Stimulated activated CD4-positive, alpha-beta T cell treated with anti-CD3 and anti-CD28 coated beads, Interleukin-4, amount 100 ng/mL, for 24 hours (primary cell): ENCODE measurements around the gene LARP1.

ENCODE experiments used
- DNase-seq: peaks from one replicate; pipeline ENCODE4 v3.0.0-alpha.2; 2020

Gene LARP1

GRCh38 chr5:154762700-154763099 is 7.5 kb downstream of the LARP1 start:
- no peak for DNase-seq

- DNase-seq: no peak
These were observed 9.8 kb downstream of the LARP1 start for GRCh38 chr5:154764967-154765366.

GRCh38 chr5:154765396-154765925 is 10.3 kb downstream of the LARP1 start:
- no peak for DNase-seq

GRCh38 chr5:154766558-154767281 is 11.5 kb downstream of the LARP1 start:
- no peak for DNase-seq

GRCh38 chr5:154767576-154767975 is 12.4 kb downstream of the LARP1 start:
- DNase-seq: no peak

- DNase-seq: no peak
These were observed 13.0 kb downstream of the LARP1 start for GRCh38 chr5:154768207-154768606.

GRCh38 chr5:154770111-154770510 is 14.9 kb downstream of the LARP1 start:
- DNase-seq: no peak

GRCh38 chr5:154771383-154771901 is 16.3 kb downstream of the LARP1 start:
- no peak for DNase-seq

GRCh38 chr5:154773326-154773725 is 18.1 kb downstream of the LARP1 start:
- DNase-seq: no peak

GRCh38 chr5:154776167-154776566 is 21.0 kb downstream of the LARP1 start:
- no peak for DNase-seq

- no peak for DNase-seq
These were observed 23.4 kb downstream of the LARP1 start for GRCh38 chr5:154778534-154778933.

- DNase-seq: no peak
These were observed 23.9 kb downstream of the LARP1 start for GRCh38 chr5:154779105-154779504.

GRCh38 chr5:154780128-154780527 is 25.0 kb downstream of the LARP1 start:
- DNase-seq: no peak

- DNase-seq: no peak
These were observed 27.1 kb downstream of the LARP1 start for GRCh38 chr5:154782326-154782725.

- DNase-seq: no peak
These were observed 27.8 kb downstream of the LARP1 start for GRCh38 chr5:154782812-154783592.

GRCh38 chr5:154783774-154784460 is 28.7 kb downstream of the LARP1 start:
- no peak for DNase-seq

GRCh38 chr5:154784856-154785255 is 29.7 kb downstream of the LARP1 start:
- no peak for DNase-seq

- no peak for DNase-seq
These were observed 31.2 kb downstream of the LARP1 start for GRCh38 chr5:154786414-154786813.

- no peak for DNase-seq
These were observed 33.0 kb downstream of the LARP1 start for GRCh38 chr5:154788212-154788611.

GRCh38 chr5:154791535-154791934 is 36.4 kb downstream of the LARP1 start:
- no peak for DNase-seq

- DNase-seq: no peak
These were observed 38.7 kb downstream of the LARP1 start for GRCh38 chr5:154793599-154794524.
